Posterior cingulate gyrus (tissue), 11 donors: ENCODE measurements around the gene CCDC196.

Experiments used
- DNase-seq, 10 donors: peaks; one replicate each; pipeline versions ENCODE4 v3.0.0 to v3.0.0-alpha.2; 2020 to 2021; ENCODE audit warnings: mixed read lengths in 3 of 10
- intact Hi-C: fragments of 100-400 bp; cut with DNase I; formaldehyde crosslinking; loops from one replicate; pipeline ENCODE4 v1.15.1; 2023

CCDC196 gene

GRCh38 chr14:66485910-66486421 lies at the start of gene CCDC196:
Gene CCDC196, plus strand, starts transcription at chr14:66486371. Its CDS starts 132 bp downstream, at chr14:66486503.
- DNase-seq, result no peak
- intact Hi-C loops, result no loop called here

DNA sequence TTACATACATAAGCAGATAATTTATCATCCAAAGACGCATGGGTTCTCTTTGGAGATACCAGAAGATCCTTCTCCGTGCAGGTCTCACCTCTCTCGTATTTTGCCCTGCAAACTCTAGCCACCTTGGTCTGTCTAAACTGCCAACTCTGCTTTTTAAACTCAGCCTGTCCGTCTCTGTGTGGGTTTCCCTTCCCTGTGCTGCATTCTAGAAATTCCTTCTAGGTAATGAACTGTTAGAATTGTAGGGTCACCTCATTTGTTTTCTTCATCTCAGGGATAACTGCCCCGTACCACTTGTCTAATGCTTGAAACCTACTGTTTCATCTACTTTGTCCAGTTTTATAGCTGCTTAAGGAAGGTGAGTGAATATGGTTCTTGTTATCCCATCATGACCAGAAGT lies 45.4 kb upstream of the CCDC196 start:
- intact Hi-C loops, result no loop called here

DNA sequence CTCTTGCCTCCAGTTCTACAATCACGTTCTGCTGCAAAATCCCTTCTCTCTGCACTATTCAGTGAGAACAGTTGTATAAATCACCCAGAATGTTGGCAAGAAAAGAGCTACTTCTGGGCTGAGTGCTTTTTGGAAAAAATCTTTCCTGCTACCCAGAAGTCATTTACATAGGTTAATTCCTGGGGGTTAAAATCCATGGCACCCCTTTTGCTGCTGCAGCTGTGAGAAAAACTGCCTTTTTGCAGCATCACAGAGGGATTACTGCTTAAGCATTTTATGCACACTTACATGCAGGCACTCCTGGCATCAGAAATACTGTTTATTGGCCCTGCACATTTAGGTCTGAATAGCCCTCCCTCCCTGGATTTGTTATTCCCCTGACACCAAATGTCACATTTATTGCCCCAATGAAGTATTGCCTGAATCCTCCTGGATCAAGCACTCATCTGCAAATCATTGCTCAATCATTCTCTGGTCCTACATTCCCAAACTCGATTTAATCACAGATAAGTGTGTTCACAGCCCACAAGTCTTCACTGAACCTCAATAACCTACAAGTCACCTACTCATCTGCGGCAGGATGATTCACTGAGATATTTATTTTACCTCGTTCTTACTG lies 43.1 kb upstream of the CCDC196 start:
- no peak for DNase-seq
- intact Hi-C loops, result no loop called here

More for the DNA sequence above, 45.4 kb upstream of the CCDC196 start:
- no peak for DNase-seq

- DNase-seq, result no peak
- intact Hi-C loops, result no loop called here
Measured at GRCh38 chr14:66443785-66444184, 42.4 kb upstream of the CCDC196 start.

DNA sequence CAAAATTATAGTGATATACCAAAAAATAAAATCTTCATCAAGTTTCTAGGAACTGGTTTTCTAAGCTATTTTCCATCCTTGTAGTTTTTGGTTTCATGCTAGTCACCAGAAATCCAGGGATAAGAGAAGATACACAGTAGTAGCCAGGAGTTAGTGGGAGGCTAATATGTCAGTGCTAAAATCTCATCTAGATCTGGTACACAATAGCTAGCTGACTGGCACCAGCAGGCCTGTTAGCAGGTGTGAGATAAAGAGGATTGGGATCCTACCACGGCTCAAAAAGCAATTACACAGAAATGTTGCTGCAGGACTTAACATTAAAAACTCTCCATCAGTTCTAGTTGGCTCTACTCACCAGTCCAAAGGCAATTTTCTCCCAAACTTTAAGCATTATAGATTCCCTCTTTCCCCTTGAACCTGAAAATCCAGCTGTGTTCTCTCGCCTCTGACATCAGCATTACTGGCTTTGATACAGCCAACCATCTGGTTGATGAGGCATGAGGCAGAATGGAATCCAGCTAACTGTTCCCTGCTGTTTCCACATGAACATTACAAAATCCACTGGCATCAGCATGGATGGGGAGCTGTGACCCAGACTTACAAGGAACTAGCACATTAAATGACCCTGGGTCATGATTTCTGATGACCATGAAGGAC lies 41.8 kb upstream of the CCDC196 start:
- no peak for DNase-seq
- intact Hi-C loops, result no loop called here

GRCh38 chr14:66445936-66446335 lies 40.2 kb upstream of the CCDC196 start:
- no peak for DNase-seq
- intact Hi-C loops, result no loop called here

GRCh38 chr14:66453469-66453868 lies 32.7 kb upstream of the CCDC196 start:
- intact Hi-C loops, result no loop called here
- DNase-seq, result no peak

DNA sequence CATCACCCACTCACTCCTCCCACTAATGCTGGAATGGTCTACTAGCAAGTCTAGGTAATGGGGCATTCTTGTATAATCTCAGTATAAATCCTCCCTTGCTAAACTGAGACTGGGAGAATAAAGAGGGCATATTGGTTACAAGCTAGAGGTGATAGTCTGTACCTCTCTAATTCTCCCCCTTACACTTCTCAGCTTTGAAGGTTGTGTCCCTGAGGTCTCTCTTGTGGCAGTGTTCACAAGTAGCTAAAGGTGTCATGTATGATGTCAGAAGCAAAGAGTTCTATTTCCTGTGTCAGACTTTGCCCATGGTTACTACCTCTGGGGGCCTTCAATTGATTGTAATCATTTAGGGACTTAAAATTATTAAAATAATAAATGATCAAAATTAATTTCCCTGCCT lies 26.6 kb upstream of the CCDC196 start:
- intact Hi-C loops, result no loop called here
- no peak for DNase-seq

DNA sequence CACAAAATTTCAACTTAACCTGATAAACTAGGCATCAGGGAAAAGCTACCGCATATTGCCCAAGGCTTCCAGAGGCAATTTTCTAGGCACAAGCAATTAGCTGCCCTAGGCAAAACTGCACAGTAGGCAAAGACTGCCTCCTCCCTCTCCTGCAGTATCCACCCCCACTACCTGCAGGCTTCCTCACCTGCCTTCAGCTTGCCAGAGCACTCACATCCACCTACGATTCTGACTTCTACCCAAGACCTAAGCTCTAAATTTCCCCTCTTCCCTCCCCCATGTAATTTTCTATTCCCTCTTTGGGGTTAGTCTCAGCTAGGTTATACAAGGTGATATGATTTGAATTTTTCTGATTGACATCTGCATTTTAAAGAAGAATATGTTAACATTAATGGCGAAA lies 21.9 kb upstream of the CCDC196 start:
- intact Hi-C loops, result no loop called here
- DNase-seq, result no peak

DNA sequence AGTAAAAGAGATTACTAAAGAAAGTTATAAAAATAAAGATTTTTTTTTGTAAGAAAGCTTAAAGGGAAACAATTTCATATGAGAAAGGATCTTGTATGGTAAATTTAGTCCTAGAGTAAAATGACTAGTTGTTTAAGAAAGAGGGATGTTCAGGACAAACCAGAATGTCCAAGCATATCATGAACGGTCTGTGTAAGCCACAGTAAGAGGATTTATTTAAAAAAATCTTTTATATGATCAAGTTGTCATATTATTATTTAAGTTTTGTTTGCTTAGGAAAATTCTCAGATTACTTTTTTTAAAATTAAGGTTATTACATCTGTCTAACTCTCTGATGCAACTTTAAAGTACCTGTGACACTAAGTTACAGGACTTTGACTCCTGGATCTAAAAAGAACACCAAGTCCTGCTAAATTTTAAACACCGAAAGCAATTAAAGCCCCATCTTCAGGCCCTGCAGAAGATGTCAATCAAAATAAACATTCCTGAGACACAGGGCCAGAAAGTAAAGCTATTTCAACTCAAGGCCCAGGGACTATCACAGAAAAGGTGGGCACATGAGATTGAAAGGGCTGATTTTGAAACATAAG lies 17.3 kb upstream of the CCDC196 start:
- no peak for DNase-seq
- intact Hi-C loops, result no loop called here

DNA sequence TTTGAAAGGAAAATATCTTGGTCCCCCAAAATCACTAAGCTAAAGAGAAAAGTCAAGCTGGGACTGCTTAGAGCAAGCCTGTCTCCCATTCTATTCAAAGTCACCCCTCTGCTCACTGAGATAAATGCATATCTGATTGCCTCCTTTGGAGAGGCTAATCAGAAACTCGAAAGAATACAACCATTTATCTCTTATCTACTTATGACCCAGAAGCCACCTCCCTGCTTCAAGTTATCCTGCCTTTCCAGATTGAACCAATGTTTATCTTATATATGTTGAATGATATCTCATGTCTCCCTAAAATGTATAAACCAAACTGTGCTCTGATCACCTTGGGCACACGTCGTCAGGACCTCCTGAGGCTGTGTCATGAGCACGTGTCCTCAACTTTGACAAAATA lies 14.6 kb upstream of the CCDC196 start:
- intact Hi-C loops, result no loop called here
- DNase-seq, result no peak

DNA sequence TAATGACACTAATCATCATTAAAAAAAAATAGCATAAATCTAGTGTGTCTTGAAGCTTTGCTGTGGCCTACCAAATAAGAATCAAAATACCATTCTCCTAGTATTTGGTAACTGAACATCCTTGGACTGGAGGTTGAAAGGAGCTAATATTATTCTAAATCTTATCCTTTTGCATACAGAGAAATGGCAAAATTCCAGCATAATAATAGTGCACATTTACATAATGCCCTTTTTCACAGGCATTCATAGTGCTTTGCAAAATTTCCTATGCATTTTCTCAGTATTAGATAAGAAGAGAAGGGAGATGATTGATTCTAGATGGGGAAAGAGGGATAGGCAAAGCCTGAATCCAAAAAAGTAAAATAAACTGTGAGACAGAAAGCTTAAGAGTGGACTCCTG lies 13.9 kb upstream of the CCDC196 start:
- intact Hi-C loops, result no loop called here
- DNase-seq, result no peak

DNA sequence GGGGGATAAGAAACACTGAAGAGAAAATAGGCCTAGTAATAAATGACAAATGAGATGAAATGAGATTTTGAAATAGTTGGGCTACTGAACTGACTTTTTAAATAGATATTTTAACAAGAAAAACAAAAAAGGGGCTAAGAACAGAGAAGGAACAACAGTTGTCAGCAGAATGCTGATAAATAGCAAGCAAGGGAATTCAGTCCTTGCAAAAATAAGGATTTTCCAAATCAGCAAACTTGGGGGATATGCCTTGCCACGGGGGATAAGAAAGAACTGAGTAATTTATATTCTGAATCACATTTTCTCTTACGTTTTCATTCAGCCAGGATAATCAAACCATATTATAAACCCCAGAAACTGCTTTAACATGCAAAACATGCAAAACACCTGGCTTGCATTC lies 12.9 kb upstream of the CCDC196 start:
- no peak for DNase-seq
- intact Hi-C loops, result no loop called here

- intact Hi-C loops, result no loop called here
- DNase-seq, result no peak
Measured at GRCh38 chr14:66476964-66477363, 9.2 kb upstream of the CCDC196 start.

GRCh38 chr14:66477567-66477966 lies 8.6 kb upstream of the CCDC196 start:
- intact Hi-C loops, result no loop called here
- DNase-seq, result no peak

DNA sequence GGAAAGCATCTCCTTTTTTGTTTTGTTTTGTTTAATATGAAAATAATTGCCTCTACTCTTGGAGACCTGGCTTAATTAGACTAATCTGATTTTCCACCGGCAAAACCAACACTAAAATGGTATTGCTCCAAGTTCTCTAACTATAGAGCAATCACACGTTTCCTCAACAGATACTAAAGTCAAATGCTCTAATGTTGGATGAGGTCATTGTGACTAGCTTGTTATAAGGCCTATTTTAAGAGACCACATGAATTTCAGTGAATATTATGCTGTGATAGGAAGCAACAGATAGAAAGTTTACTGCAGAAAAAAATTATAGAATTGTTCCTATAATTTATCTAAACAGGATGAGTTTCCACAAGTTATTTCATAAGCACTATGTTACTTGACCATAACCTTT lies 3.3 kb upstream of the CCDC196 start:
- intact Hi-C loops, result no loop called here

DNA sequence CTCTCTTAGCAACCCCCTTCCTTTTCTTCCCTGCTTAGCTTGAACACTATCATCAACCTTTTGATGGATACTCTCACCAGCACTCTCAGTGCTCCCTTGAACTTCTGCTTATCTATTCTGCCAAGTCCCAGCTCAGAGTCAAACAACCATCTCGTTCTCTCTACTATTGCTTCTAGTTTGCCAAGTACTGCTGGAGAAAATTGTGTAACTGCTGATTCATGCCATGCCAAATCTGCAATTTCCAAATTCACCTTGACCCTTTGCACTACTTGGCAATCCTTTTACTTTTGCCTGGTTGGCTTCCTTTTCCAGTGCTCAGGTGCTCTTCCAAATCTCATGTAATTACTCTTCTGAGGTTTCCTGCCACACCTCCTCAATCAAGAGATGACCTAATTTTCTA lies 2.8 kb upstream of the CCDC196 start:
- no peak for DNase-seq
- intact Hi-C loops, result no loop called here

More for the DNA sequence above, 3.3 kb upstream of the CCDC196 start:
- no peak for DNase-seq

DNA sequence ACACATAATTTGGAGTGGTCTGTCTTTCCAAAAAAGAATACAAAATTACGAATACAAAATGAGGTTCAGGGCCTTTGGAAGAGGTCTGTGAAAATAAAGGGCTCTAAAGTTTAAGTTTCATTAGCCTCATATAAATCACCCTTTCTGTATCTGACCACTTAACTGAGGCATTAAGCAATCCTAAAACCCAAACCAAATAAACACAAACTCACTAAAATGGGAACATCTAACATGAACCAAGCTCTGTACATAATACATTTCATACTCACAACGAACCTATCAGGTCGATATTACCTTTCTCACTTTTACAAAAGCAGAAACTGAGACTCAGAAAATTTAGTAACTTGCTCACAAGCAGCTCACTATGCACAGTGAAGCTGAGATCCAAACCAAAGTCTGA lies 1.1 kb upstream of the CCDC196 start:
- no peak for DNase-seq
- intact Hi-C loops, result no loop called here

DNA sequence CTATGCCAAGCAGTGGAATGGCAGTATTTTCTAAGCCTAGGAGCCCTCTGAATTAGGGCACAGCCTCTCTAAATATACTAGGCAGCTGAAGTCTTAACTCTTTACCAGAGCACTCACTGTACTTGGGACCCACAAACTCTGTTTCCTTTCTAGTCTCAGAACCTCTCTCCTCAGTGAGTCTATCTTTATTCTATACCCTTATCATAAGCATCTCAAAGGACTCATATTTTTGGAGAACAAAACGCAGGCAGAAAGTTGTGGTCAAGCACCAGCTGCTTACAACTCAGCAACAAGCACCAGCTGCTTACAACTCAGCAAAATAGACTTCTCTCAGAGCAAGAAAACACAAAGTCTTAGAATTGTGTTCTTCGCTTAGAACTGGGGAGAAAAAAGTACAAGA lies 993 bp downstream of the CCDC196 start:
- intact Hi-C loops, result no loop called here
- DNase-seq, result no peak

GRCh38 chr14:66490143-66491111 lies 4.3 kb downstream of the CCDC196 start:
- intact Hi-C loops, result no loop called here

DNA sequence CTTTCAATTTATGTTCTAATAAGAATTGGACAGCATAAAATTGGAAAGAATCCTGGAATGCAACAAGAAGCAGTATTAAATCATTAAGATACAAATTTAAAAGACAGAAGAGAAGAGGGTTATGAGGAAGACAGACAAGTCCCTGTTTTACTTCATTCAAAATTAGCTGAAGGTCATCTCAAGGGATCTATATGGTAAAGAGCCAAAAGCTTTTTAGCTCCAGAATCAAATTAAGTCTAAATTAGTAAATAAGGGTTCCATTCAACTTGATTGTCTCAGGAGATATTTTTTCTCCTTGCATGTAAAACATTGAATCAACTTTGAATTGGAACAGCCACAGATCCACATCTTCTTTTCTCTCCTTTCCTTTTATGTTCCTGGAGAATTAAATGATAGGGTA lies 7.6 kb downstream of the CCDC196 start:
- intact Hi-C loops, result no loop called here
- DNase-seq, result no peak

More at GRCh38 chr14:66490143-66491111, 4.3 kb downstream of the CCDC196 start:
- DNase-seq, result no peak
